HFFc6 (cell line): ENCODE results near the gene ANKRD53. TPM values are rescaled to one million over a fixed set of nuclear protein-coding genes. Genes with fewer than 3 reads are reported as not detected.

Source experiments
- DNase-seq: peaks from one replicate; pipeline ENCODE4 v3.0.0-alpha.2; 2018
- H3K27ac Mint-ChIP-seq: 2 replicates; pipeline ENCODE4 v1.8.0; 2020; ENCODE audit warnings: mild to moderate bottlenecking, mixed read lengths
- H3K27me3 Mint-ChIP-seq: 2 replicates; pipeline ENCODE4 v1.8.0; 2021; ENCODE audit warnings: mild to moderate bottlenecking, moderate library complexity, mixed read lengths; ENCODE audit not compliant: insufficient read depth
- H3K36me3 Mint-ChIP-seq: 2 replicates; pipeline ENCODE4 v1.8.0; 2021; ENCODE audit warnings: low read depth, mixed read lengths
- H3K4me1 Mint-ChIP-seq: 2 replicates; pipeline ENCODE4 v1.8.0; 2020; ENCODE audit warnings: low read depth, mixed read lengths
- H3K4me3 Mint-ChIP-seq: 2 replicates; pipeline ENCODE4 v1.8.0; 2020; ENCODE audit warnings: mild to moderate bottlenecking, moderate library complexity, mixed read lengths
- H3K9me3 Mint-ChIP-seq: 2 replicates; pipeline ENCODE4 v1.8.0; 2020; ENCODE audit warnings: mild to moderate bottlenecking, mixed read lengths
- total RNA-seq, 6 experiments: library from RNA; stranded (reverse); fragmentation: NEBNext Ultra II Directional; extraction: Animal tissue kit (Norgen Biotek cat#: 25700); gene quantifications; 2 replicates in 1 of 6; 3 replicates in 5 of 6; pipeline ENCODE4 v1.2.3, GENCODE V29; 2021
- TF ChIP-seq, protein P1 (sequence below): fragments of 200-600 bp; sonication (generic); IDR thresholded peaks from 2 replicates; pipeline ENCODE4 v1.5.0; 2021; ENCODE audit warnings: antibody characterized with exemption, mild to moderate bottlenecking

ANKRD53 gene
- total RNA-seq, 6 experiments from 2014 or later: 0.64 to 1.1 (median 0.85) TPM

DNA sequence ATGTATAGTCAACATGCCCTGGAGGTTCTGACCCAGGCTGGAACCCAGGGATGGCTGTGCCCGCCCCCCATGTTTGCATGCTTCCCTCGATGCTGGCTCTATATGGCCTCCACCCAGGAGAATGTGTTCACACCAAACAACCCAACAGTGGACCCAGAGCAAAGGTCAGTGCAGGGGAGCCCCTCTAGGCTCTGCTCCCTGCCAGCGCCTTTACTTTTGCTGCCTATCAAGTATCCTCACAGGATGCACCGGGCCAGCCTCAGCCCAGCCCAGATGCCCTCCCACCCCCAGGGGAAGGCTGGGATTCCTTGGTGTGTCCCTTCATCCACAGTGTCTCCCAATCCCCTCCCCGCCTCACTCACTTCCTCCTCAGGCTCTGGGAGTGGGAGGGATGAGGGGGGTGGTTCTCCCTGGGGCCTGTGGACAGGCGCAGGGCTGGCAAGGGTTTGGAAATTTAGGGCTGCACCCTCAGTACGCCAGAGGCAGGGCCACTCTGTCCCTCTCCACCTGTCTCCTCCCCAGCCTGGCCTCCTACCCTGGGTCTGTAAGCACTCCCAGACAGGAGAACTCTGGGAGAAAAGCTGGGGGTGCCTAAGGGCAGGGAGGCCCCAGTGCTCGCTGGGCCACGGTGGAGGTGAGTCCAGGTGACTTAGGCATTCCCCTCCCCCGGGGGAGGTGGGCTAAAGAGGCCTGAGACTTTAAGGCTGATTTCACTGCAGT lies 40.4 kb upstream of the ANKRD53 start:
- H3K36me3 Mint-ChIP-seq: no peaks in the 10 kb centered on the region
- H3K9me3 Mint-ChIP-seq: no peaks in the 10 kb centered on the region
- H3K4me3 Mint-ChIP-seq: no peak overlapping the region
- no peak overlapping the region for H3K27ac Mint-ChIP-seq
- no peak for DNase-seq
- H3K27me3 Mint-ChIP-seq: peaks cover 16% of the 10 kb centered on the region
- TF ChIP-seq, protein P1, sequence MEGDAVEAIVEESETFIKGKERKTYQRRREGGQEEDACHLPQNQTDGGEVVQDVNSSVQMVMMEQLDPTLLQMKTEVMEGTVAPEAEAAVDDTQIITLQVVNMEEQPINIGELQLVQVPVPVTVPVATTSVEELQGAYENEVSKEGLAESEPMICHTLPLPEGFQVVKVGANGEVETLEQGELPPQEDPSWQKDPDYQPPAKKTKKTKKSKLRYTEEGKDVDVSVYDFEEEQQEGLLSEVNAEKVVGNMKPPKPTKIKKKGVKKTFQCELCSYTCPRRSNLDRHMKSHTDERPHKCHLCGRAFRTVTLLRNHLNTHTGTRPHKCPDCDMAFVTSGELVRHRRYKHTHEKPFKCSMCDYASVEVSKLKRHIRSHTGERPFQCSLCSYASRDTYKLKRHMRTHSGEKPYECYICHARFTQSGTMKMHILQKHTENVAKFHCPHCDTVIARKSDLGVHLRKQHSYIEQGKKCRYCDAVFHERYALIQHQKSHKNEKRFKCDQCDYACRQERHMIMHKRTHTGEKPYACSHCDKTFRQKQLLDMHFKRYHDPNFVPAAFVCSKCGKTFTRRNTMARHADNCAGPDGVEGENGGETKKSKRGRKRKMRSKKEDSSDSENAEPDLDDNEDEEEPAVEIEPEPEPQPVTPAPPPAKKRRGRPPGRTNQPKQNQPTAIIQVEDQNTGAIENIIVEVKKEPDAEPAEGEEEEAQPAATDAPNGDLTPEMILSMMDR: no peak
- no peaks in the 10 kb centered on the region for H3K4me1 Mint-ChIP-seq

DNA sequence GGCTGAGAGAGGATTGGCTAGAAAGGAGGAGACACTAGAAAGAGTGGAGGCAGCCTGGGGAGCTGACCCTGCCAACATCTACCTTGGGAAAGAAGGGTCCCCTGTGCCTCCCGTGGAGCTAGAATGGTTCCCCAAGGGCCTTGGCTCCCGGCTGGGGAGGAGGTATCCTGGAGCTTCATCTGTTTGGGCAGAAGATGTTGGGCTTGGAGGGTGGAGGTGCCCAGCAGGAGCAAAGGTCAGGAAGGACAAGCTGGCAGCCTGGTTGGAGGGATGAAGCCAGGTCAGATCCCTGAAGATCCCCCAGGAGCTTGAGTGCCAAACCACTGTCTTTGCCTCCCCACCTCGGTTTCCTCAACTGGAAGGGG lies 39.9 kb upstream of the ANKRD53 start:
- Mint-ChIP-seq H3K36me3 (no peaks in the 10 kb centered on the region), H3K27me3 (peaks cover 14% of the 10 kb centered on the region), H3K4me3 (no peak overlapping the region), H3K27ac (no peak overlapping the region), H3K4me1 (no peaks in the 10 kb centered on the region), H3K9me3 (no peaks in the 10 kb centered on the region)
- TF ChIP-seq, protein P1: no peak
- no peak for DNase-seq

DNA sequence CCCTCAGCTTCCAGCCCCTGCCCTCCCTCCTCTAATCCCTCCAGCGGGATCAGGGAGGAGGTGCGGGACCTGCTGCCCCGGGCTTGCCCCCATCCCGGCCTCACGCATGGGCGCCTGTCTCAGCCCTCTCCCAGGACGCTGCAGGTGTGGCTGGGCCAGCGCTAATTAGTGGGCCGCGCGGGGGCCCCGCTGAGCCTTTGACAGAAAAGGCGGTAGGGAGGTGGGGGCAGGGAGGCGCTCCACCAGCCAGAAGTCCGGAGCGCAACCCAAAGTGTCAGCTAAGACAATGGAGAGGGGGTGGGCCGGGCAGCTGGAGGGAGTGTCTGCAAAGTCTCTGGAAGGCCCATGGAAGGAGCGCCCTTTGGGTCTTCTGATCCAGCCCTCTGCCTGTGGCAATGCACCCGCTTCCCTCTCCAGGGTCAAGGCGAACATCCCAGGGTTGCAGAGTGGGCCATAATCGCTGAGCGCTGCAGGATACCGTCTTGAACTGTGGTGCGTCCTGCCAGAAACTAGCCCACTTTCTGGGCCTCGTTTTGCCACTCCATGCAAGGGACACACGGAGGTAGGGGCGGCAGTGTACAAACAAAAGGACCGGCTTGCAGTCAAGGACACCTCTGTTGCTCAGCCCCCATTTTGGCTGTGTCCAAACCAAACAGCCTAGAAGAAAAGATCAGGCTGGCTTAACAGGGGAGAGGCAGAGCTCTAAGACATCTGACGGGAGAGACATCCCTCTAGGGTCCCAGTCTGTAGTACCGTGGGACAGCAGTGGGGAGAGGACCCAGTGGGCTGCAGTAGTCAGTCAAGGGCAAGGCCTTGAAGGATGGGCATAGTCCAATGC lies 39.2 kb upstream of the ANKRD53 start:
- TF ChIP-seq, protein P1: no peak
- Mint-ChIP-seq H3K9me3 (no peaks in the 10 kb centered on the region), H3K36me3 (no peaks in the 10 kb centered on the region), H3K4me1 (no peaks in the 10 kb centered on the region), H3K27ac (no peak overlapping the region), H3K27me3 (peaks cover 14% of the 10 kb centered on the region), H3K4me3 (no peak overlapping the region)
- DNase-seq: no peak

DNA sequence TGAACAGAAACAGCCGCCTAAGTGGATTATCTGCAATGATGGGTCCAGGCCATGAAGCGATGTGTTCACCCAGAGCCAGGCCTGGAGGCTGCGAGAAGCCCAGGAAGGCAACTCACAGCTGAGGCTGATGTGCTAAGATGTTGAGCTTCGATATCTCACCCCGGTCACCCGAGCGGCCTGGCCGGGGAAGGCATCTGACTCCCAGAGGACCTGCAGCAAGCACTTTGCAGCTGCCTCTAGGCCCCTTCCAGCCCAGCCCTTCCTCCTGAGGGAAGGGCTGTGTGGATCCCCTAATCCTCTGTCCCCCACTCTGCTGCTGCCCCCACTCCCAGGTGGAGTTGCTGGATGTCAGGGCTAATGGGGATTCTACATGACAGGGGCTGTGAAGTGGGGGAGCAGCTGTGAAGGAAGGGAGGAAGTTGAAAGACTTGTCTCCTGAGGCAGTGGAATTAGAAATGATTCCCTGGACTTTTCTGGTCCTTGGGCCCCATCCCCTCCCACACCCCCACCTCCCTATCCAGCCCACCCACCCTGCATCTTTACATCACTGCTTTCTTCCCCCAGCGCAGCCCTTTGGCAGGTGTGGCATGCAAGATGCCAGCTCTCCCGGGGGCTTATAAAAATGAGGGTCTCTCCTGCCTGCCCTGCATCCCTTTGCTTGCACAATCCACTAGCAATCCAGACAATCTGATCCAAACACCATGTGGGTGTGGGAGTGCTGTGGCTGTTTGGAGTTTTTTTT lies 38.4 kb upstream of the ANKRD53 start:
- no peaks in the 10 kb centered on the region for H3K9me3 Mint-ChIP-seq
- no peak overlapping the region for H3K4me3 Mint-ChIP-seq
- DNase-seq: no peak
- H3K4me1 Mint-ChIP-seq: peaks cover under 1% of the 10 kb centered on the region; the same call in 1 of the 2 replicates
- no peak overlapping the region for H3K27ac Mint-ChIP-seq
- TF ChIP-seq, protein P1: no peak
- H3K27me3 Mint-ChIP-seq: peaks cover 9% of the 10 kb centered on the region
- no peaks in the 10 kb centered on the region for H3K36me3 Mint-ChIP-seq

DNA sequence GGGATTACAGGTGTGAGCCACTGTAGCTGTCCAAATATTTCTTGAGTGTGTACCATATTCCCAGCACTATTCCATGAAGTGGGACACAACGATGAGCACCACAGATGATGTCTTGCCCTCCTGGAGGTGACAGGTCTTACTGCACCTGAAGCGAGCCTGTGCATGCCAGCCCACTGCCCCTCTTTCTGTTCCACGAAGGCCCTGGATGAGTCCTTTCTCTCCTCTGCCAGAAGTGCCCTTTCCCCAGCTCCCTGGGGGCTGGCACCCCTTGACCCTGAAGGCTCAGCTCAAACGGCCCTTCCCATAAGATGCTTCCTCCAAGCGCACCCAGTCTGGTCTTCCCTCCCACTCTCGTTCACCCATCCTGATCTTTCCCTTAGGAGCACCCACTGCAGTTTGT lies 37.2 kb upstream of the ANKRD53 start:
- Mint-ChIP-seq H3K4me1 (peaks cover 13% of the 10 kb centered on the region), H3K27ac (no peak overlapping the region), H3K4me3 (no peak overlapping the region), H3K9me3 (no peaks in the 10 kb centered on the region), H3K36me3 (no peaks in the 10 kb centered on the region), H3K27me3 (peaks cover 5% of the 10 kb centered on the region)
- DNase-seq: no peak
- TF ChIP-seq, protein P1: no peak
